GM15510 (cell line): Measurements from ENCODE around the gene GRIA3.

Source experiments
- POLR2A ChIP-seq: IDR thresholded peaks from 3 replicates; pipeline ENCODE4 v1.6.1; 2011; ENCODE audit warnings: borderline replicate concordance; ENCODE audit not compliant: insufficient read length; ENCODE audit errors: extremely low read depth

Gene GRIA3

DNA sequence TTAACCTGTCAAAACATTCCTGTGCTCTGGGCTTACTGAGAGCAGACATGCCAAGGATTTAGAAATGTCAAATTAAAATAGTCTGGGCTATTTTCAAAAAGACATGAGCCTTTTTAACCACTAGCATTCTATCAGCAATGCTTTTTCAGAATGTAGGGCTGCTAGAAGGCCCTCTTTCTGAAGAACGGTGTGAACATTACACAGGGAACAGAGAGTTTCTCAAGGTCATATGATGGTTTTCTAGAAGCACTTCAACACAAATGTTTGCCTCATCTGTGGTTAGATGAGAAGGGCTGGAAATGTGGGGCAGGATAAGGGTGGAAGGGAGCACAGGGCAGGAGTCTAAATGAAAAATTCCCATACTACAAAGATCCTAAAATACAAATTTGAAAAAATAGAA, 39.3 kb downstream of the GRIA3 start:
- no peak for TF ChIP-seq POLR2A

DNA sequence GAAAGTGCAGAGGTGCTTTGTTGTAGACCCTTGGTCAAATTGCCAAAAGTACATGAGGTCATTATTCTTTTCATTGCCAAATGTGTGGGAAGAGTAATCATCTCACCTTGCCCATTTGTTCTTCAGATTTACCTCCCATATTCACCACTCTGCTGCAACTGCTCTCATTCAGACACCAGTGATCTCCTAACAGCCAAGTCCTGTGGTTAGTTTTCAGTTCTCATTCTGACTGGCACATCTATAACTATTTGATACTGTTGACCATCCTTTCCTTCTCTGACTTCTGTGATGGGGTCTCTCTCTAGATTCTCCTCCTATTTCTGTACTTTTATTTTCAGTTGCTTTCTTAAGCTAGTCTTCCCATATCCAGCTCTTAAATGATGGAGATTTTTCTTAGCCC, 39.8 kb downstream of the GRIA3 start:
- TF ChIP-seq POLR2A: no peak

DNA sequence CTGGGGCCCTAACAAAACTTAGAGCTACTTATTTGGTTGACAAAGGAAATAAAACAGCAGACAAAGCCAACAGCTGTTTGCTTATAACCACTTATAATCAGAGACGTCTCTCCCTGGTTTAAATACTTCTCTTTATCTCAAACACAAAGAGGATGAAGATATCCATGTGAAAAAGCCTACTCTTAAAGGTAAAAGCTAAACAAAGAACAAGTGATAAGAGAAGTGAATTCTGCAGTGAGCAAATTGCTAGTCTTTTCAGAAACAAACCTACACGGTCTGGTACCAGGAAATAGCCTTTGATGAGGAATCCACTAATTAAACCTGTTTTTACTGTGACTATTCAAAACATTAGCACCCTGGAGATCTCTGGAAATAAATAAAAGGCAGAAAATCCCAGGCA, 46.7 kb downstream of the GRIA3 start:
- no peak for TF ChIP-seq POLR2A

DNA sequence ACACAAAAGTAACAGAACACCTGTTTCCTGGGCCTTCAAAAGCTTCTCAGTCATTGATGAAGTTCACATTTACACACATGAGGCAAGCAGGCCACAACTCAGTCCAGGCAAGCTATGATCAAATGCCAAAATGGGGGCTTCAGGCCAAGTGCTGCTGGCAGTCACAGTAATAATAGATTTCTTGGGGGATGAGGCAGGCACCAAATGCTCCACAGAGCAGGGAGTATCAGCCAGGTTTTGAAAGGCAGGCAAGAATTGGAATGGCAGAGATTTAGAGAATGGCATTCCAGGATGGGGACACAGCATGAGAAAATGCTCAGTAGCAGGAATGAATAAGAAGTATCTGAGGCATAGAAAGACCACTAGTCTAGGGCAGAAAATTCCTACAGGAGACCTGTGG, 52.8 kb downstream of the GRIA3 start:
- no peak for TF ChIP-seq POLR2A

DNA sequence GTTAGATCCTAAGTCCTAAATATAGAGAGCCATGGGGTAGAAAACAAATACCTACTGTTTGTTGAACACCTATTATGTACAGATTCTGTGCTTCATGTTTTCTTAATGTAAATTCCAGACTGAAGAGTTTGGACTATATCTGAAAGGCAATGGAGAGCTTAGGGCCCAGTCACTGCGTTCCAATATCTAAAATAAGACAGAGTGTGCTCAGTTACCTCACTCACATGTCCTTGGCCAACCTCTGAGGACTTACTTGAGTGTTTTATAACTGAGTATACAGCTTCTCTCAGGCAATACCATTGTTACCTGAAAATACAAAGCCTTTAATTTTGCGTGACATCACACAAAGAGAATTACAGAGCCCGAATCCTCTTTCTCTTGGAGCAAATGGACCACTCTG, 53.2 kb downstream of the GRIA3 start:
- TF ChIP-seq POLR2A: no peak

DNA sequence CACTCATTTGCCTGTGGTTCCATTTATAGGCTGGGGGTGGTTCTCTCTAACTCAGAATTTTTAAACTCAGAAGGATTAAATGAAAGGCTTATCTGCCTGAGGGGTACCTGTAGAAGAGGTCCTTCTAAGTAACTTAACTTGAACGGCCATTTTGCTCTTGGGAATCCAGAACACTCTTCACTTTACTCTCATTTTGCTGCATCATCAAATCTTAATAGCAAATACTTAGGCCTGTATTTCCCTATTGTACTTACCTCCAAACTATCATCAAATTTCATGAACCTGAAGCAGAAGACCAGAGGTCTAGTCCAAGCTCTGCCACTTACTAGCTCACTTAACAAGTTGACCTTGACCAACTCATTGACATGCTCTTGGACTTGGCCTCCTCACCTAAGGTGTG, 70.4 kb downstream of the GRIA3 start:
- TF ChIP-seq POLR2A: no peak

DNA sequence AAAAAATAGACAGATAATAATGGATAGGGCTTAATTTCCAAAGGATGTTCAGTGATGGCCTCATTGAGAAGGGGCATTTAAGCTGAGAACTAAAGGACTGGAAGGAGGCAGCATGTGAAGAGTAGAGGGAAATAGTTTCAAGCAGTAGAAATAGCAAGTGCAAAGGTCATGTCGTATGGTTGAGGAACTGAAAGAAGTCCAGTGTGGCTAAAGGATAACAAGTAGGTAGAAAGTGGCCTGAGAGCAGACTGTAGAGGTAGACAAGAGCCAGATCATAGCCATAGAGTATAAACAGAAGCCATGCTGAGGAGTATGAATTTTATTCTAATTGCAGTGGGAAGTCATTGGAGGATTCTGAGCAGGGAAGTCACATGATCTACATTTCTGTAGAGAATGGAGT, 72.3 kb downstream of the GRIA3 start:
- no peak for TF ChIP-seq POLR2A

DNA sequence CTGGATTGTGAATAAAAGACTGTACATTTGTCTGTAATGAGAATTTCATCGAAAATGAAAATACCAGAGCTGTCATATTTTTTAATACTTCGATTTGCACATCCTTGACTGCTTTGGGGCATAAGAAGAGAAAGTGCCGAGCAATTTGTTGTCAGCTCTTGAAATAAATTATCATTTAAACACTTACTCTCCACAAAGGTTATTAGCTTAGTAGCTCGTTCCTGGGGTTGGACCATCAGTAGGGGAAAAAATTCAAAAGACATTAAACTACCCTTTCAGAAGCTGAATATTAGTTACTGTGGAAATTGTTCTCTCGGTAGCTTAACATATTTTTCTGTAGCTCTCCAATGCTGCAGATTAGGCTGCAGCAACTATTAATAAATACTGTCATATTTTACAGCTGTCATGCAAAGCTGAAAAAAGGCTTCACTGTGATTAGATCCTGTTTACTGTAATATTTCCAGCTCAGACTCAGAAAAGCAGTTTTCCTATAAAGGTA, 76.9 kb downstream of the GRIA3 start:
- TF ChIP-seq POLR2A: no peak

DNA sequence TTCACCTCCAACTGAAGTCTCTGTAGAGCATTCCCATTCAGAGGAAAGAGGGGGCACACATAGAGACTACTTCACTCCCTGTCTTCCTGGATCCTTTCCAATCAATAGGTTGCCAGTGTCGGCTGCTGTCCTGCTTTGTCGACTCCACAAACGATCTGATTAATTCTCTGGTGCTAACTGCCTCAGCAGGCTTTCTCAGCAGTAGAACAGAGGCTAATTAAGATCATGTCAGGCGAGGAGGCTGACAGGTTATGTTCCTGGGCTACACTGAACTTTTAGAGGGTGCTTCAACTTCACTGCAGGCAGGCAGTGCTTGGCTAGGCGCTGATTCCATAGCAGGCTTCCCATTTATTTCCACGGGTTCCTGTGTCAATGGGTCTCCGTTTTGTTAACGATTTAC, 79.2 kb downstream of the GRIA3 start:
- TF ChIP-seq POLR2A: no peak

DNA sequence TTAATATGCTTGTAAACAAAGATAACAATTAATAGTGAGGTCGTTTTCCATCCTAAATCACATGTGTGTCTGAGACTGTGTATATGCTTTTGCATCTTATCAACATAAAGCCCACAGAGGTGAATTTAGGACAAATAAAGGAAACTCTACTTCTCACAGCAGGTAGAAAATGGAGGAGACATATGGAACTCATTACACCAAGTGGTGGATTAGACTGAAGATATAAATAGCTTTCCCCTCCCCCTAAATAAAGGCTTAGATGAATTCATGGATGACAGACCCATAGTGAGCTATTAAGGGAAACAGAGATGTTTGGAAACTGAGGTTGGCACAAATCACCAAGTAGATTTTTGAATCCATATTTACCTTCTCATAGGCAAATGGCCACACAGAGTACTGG, 79.7 kb downstream of the GRIA3 start:
- no peak for TF ChIP-seq POLR2A

DNA sequence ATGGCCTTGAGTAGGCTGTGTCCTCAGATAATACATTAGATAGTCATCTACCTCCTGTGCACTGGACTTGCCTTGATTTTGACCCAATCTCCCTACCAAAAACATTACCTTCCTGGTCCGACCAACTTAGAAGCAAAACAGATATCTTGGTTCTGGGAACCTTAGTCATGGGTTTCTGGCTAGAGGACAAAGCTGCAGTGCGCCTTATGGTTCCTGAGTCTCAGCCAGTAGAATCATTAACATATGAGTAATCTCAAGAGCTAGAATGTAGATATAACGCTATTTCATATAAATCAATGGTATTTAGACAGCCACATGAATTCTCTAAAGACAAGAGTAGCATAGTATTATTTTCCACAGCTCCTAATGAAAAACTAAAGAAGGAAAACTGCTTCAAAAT, 83.1 kb downstream of the GRIA3 start:
- no peak for TF ChIP-seq POLR2A

DNA sequence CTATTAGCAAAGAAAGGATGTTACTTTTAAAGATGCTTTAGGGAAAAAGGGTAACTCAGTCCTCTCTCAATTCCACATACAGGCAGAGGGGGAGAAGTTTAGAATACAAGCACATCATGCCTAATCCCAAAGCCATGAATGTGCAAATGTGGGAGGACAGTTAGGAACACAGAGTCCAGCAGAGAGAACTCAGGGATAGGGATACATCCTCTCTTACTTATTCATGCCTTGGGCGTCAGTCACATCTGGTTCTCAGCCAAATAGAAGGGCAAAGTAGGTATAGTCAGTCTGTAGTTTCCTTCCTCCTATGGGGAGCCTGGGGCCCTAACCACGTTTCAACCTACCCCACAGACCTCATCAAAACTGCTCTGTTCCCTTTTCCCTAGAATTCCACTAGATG, 87.8 kb downstream of the GRIA3 start:
- TF ChIP-seq POLR2A: no peak

DNA sequence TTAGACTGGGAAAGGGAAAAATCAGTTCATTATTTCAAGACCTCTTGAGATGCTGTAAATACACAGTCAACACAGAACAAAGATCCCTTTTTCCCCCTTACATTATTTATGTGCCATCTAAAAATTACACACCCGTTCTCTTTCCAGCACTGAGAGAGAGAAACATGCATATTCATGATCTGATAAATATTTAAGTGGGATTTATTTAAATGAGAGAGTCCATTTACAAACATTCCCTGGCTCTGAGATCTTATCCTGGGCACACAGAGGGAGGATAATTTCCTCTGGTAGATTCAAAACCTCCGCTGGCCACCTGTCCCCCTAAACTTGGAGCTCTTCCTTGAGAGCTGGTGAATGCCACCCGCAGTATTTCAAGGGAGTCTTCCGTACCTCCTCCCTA, 88.6 kb downstream of the GRIA3 start:
- no peak for TF ChIP-seq POLR2A

DNA sequence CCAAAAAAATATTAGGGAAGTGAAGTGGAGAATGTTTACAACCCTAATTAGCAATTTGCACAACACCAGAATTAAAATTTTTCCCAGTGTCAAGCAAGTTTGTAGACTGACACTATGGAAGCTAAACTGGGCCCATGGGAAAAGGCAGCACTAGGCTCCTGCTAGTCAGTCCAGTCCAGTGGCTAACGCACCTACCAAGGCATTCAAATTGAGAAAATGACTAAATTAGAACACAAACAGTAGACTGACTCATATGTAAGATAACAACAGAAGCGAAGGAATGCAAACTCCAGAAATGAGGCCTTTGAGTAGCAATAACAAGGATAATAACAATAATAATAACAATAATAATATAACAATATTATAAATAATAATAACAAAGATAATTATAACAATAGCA, 90.7 kb downstream of the GRIA3 start:
- TF ChIP-seq POLR2A: no peak

DNA sequence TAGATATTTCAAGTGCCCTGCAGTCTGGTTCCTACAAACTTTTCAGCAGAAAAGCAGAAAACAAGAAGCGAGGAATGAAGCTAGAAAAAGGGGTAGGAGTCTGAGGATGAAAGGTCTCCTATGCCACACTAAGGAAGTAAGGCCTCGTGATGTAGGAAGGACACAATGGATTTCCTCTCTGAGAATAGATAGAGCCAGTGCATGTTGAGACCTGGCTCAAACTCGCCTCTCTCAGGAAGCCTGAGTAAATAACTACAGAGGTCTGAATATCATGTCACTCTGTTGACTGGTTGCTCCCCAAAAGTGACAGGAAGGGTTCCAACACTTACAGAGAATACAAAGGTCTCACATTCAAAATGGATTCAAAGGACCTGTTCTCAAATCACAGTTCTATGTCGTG, 93.3 kb downstream of the GRIA3 start:
- no peak for TF ChIP-seq POLR2A

DNA sequence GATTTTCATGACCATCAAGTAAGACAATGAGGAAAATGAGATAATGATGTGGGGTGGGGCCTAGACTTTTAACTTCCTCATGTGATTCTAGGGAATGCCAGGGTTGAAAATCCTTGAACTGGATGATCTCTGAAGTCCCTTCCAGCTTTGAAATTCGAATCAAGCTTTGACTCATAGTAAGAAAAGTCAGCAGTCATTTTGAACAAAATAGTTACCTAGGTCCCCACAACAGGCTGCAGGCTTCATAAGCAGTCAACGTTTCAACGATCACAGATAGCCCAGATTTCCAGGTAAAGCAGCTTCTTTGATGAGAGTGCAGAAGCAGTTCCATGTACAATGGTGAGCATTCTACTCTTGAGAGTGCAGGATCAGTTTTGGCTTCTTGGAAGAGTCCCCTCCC, 93.7 kb downstream of the GRIA3 start:
- no peak for TF ChIP-seq POLR2A

DNA sequence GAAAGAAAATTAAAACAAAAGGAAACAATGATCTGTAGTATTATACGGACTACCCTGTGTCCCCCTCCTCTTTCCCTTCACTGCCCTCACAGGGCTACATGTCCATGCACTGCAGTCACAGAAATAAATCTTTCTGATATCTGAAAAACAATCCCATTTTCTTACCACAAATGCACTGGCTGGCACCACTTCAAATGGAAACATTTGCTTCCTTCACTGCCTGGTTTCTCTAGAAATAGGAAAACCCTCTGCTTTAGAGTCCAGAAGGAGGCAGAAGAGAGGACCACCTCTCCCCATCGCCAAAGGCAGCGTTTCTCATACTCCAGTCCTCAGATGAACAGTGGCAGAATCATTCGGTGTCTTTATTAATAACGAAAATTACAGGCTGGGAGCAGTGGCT, 98.2 kb downstream of the GRIA3 start:
- TF ChIP-seq POLR2A: no peak
